GM18505 (cell line): Measurements from ENCODE around the gene ODAD4.

ENCODE experiments used
- ATAC-seq: cut with Tn5 transposase; IDR thresholded peaks from one replicate; pipeline ENCODE4 v1.9.1; 2021; ENCODE audit not compliant: unreplicated experiment
- POLR2A ChIP-seq: IDR thresholded peaks from 4 replicates; pipeline ENCODE4 v1.6.1; 2011; ENCODE audit warnings: borderline replicate concordance; ENCODE audit not compliant: insufficient read depth, insufficient read length; ENCODE audit errors: extremely low read depth

The ODAD4 gene

DNA sequence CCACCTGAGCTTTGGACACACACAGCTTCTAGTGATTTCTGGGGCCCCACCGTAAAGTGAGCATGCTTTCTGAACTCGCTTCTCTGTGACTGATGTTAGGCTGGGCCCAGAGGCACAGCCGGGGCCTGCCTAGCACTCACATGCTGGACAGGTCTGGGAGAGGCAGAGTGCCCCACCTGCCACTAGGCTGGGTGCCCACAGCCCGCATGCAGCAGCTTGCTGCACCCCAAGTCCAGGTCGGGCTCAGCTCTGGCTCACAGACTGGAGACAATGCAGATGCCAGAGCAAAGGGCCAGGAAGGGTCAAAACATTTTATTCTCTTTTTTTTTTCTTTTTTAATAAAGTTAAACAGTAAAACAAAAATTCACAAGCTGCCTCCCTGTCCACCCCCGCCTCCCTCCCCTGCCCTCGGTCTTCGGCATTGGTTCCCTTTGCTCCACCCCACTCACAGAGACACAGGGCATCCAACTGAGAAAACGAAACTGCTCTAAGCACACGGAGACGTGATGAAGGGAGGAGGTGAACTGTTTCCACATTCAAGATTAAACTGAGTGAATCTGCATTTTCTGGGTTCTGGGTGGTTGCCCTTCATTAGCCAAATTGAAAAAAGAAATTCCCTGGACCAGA lies 45.8 kb downstream of the ODAD4 start:
- ATAC-seq: no peak
- TF ChIP-seq POLR2A: no peak

DNA sequence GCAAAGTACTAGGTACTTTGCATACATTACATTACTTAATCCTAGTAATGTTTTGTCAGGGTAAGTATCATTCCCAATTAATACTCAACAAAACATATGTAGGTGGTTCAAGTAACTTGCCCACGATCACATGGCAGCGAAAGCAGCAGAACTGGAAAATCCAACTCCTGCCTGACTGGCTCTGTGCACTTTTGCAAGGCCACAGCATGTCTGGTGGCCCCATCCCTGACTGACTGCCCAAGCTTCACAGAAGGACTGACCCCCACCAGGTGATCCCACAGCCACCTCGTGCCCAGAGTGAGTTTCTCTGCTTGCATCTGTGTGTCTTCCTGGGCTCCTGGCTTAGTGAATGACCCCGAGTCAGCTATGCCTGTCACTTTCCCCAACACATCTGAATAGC lies 47.6 kb downstream of the ODAD4 start:
- TF ChIP-seq POLR2A: peak; percentile 22
- ATAC-seq: no peak

DNA sequence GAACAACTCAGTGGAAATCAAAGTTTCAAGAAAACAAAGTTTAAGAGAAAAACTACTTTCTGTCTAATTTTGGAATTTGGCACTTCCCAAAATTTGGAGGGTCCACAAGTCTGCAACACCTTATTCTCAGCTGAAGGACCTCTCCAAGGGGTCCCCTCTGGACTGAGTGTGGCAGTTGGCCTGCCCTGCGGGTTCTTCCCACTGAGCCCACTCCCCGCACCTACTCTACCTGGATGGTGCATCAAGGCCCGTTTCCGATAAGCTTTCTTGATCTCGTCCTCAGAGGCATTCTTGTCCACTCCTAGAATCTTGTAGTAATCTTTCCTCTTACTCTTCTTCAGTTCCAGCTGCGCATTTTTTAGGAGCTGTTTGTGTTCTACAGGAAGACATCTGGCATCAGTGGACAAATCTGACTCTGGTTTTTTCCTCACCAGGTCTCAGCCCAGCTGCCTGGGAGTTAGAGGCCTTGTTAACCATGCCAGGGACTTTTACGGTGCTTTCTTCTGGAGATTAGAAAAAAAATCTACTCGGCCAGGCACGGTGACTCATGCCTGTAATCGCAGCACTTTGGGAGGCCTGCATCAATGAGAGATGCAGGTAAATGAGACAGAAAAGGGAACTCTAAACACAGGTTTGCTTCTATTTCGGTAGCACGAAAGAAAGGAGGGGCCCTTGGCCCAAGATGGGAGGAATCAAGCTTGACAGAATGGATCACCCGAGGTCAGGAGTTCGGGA lies 51.8 kb downstream of the ODAD4 start:
- no peak for TF ChIP-seq POLR2A
- no peak for ATAC-seq

DNA sequence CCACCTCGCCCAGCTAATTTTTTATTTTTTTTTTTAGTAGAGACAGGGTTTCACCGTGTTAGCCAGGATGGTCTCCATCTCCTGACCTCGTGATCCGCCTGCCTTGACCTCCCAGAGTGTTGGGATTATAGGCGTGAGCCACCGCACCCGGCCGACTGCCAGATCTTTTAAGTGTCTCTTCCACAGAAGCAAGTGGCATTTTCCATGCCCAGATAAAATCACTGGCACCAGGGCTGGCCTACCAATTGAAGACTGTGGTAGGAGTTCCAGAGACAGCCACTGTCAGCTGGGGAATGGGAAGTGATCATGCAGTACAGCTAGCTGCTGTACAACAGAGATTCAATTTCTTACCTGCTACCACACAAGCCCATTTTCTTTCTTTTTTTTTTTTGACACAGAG lies 54.0 kb downstream of the ODAD4 start:
- TF ChIP-seq POLR2A: no peak
- ATAC-seq: no peak

DNA sequence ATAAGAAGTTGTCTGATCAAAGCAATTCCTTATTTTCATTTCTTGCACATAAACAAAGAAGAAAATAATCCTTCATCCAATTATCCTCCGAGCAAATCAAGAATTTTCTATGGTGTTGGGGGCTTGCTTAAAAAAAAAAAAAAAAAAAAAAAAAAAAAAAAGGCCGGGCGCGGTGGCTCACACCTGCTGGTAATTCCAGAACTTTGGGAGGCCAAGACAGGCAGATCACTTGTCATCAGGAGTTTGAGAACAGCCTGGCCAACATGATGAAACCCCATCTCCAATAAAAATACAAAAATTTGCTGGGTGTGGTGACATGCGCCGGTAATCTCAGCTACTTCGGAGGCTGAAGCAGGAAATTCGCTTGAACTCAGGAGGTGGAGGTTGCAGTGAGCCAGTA lies 55.5 kb downstream of the ODAD4 start:
- no peak for ATAC-seq
- TF ChIP-seq POLR2A: no peak

DNA sequence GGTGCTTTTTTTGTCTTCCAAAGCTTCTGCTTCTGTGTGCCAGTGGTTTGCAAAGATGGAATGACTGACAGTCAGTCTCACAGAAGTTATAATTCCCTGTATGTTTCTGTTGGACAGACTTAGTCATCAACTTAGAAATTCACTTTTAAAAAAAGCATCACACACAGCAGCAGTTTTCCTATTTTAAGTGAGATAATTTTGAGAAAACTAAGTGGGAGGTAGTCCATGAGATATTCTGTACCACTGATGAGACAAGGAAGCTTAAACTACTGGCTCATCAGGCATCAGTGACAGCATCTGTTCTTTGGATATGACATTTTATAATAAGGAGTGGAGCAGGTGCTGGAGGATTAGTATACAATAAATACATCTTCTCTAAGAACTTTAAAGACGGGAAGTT lies 56.2 kb downstream of the ODAD4 start:
- no peak for ATAC-seq
- TF ChIP-seq POLR2A: no peak

DNA sequence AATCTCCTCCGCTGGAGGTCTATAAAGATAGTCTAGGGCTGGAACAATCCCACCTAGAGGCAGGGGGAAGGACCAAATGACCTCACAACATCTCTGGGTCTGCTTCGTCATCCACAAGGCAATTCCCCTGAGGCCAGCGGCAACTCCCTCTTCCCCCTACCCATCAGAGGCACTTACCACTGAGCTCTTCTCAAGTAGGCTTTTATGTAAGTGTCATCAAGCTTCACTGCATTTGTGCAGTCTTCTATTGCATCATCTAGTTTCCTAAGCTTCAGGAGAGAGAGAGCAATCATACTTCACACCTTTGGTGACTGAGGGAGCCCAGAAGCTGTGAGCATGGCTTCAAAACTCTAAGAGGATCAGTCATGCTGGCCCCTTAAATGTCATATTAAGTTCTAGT lies 57.2 kb downstream of the ODAD4 start:
- no peak for ATAC-seq
- TF ChIP-seq POLR2A: no peak

DNA sequence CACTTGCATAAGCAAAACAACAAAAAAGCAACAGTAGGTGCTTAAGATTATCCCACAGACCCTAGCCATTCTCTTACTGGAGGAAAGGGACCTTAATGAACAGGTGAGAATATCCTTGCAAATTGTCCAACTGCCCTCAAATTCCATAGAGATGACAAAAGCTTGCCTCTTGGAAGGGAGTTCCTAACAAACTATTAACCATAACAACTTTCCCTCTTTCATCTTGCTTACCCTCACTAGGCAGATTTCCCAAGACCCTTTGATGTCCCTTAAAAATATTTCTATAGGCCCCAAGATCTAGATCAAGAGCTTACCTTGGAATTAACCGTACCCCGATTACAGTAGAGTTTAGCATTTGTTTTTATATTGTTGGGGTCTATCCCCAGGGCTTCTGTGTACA lies 58.0 kb downstream of the ODAD4 start:
- no peak for TF ChIP-seq POLR2A
- no peak for ATAC-seq

DNA sequence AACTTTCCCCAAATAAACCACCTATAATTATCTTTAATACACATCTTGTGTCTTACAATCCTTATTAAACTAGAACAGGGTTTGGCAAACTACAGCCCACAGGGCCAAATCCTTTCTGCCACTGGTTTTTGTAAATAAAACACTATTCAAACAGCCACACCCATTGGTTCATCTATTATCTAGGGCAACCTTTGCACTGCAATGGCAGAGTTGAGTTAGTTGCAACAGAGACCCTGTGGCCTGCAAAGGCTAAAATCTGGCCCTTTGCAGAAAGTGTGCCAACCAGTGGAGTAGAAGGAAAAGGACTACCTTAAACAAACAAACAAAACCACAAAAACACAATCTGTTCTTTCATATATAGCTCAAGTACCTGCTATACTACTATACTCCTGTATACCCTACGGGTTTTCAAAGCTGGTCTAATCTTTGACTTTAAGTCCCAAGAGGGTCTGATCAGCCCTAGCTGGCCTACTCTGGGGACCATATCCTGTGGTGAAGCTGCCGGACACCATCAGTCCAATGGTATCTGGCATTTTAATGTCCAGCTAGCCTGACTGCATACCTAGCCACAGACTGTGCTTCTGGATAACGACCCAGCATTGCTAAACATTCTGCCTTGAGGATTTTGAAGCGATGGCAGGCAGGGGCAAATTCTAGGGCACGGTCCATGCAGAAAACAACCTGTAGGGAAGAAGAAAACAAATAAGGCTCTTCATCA lies 59.4 kb downstream of the ODAD4 start:
- no peak for ATAC-seq
- TF ChIP-seq POLR2A: no peak

DNA sequence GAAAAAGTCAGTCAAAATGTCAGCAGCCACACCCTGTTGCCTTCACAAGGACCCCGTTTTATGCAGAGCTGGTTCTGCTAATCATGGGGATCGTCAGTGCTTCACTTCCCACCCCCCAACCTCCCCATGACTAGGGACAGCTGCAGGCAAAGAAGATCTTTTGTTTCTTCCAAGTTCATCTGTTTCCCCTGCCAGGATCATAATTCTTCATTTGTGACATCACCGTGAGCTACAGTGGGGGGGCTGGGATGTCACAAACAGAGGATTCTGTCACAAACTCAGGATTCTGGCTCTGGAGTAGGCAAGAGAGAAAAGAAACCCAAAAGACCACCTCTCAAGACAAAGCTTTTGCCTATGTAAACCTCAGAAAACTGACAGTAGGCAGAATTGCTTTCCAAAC lies 62.2 kb downstream of the ODAD4 start:
- no peak for ATAC-seq
- TF ChIP-seq POLR2A: no peak

DNA sequence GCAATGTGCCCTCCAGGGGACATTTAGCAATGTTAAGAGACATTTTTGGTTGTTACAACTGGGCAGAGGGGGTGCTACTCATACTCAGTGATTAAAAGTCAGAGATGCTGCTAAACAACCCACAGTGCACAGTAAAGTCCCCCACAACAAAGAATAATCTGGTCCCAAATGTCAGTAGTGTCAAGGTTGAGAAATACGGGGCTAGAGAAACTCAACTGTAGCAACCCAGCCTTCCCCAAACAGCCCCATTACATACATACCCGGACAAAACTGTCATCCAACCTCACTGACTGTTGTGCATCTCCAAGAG lies 66.4 kb downstream of the ODAD4 start:
- no peak for TF ChIP-seq POLR2A
- no peak for ATAC-seq

DNA sequence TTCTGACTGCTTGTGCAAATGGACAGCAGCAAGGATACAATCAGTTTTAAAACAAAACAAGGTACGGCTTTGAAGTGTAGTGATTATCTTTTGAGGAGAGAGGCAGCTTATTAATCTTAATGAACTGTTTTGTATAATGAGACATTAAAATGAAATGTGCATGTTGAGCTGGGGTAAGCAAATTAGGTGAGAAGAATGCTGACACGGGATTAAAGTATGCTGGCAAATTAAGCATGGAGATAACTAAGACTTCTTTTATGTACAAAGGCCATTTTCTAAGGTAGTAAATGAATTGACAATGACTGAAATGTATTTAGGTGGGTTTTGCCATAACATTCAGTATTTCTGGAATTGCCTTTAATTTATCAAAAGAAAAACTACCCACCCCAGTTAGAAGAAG lies 68.1 kb downstream of the ODAD4 start:
- TF ChIP-seq POLR2A: no peak
- no peak for ATAC-seq

DNA sequence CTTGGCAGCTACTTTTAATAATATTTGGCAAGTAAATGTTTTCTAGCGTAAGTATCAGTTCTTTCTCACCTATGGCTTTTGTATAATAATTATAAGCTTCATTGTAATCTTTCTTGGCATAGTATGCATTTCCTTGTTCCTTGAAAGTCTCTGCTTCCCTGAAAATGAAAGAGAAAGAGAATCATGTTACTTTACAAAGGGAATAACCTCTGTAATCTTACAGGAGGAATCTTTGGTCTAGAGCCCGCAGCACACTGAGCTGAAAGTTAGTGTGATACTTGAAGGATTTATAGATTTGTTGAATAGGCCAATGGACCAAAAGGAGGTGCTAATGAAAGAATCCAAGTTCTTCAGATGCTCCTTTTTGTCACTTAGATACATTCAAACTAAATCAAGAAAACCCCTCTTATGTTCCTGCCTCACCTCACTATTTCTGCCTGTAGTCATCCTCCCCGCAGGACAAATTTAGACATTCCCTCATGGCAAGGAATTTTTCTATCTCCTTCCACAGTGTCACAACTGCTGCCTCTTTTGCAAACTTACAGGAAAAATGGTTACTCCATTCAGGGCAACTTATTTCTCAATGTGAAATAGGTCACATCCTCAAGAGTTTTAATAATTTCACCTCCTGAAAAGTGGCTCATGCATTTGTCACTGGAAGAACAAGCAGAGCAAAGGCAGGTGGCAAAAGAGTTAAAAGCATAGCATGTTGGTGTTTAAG lies 70.2 kb downstream of the ODAD4 start:
- no peak for ATAC-seq

DNA sequence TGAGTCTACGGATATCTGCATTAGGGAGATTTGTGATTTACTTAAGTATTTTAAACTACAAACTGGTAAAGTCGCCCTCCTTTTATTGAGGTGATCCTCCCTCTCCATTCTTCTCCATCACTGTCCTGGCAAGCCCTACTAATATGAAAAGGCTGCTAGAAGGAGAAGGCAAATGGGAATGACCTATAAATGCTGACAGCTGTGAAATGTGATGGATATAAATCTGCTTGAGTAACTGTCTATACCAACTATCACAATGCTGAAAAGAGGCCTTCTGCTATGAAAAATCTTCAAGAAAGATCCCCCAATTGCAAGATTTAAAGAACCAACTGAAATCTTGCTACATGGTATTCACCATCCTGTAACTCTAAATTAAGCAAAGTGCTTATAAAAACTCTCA lies 71.3 kb downstream of the ODAD4 start:
- no peak for TF ChIP-seq POLR2A
- ATAC-seq: no peak

More for the DNA sequence above, 70.2 kb downstream of the ODAD4 start:
- TF ChIP-seq POLR2A: no peak

DNA sequence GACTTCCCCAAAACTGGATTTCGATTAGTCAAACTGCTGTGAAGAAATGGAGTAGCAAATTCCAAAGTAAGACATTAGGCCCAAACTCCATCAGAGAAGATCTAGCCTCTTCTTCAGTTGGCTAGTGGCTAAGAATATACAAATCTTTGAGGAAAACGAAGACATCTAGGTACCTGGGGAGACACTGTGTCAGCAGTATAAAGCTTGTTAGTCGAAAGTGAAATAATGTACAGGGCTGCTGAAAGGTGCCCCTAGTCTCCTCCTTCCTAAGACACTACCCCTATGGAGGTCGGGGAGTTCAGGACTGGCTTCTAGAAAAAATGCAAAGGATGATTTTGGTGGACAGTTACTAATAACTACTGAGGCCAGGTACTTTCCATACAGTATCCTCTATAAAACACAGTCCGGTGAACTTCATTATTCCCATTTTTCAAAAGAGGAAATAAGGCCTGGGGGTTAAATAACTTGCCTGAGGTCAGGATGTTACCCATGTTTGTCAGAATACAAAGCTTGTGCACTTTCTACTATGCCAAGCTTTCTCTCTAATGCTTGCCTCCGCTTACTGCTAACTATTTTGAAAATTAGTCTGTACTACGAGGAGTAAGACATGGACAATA lies 71.9 kb downstream of the ODAD4 start:
- ATAC-seq: no peak
- no peak for TF ChIP-seq POLR2A
